Stimulated activated CD4-positive, alpha-beta T cell treated with anti-CD3 and anti-CD28 coated beads, Interleukin-1b, Interleukin-23, amount 100 ng/mL, for 24 hours (primary cell): ENCODE results near the gene CFAP251.
"Not testable (repeated sequence)": the region's sequence is repeated elsewhere in the genome, so short reads cannot be mapped to it uniquely, and the experiment has no call there.

Experiments used
- DNase-seq, 4 experiments: peaks; one replicate each; pipeline ENCODE4 v3.0.0-alpha.2; 2020; ENCODE audit warnings: low read depth in 4 of 4, low spot score in 1 of 4

CFAP251 gene

DNA sequence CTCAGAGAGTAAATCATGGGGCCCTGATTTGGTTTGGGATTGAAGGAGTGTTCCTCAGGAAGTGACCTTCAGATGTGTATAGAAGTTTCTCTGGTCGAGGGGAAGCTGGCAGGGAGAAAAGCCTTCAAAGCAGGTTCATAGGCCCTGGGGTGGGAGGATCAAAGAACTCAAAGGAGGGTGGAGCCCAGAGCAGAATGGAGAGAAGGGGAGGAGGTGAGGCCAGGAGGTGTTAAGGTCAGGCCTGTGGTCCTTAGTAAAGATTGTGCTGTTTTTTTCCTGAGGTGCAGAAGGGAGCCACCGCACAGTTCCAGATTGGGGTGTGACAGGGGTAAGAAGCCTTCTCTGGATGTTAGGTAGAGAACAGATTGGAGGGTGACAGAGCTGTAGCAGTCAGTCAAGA lies 9.7 kb upstream of the CFAP251 start:
- no peak for DNase-seq

DNA sequence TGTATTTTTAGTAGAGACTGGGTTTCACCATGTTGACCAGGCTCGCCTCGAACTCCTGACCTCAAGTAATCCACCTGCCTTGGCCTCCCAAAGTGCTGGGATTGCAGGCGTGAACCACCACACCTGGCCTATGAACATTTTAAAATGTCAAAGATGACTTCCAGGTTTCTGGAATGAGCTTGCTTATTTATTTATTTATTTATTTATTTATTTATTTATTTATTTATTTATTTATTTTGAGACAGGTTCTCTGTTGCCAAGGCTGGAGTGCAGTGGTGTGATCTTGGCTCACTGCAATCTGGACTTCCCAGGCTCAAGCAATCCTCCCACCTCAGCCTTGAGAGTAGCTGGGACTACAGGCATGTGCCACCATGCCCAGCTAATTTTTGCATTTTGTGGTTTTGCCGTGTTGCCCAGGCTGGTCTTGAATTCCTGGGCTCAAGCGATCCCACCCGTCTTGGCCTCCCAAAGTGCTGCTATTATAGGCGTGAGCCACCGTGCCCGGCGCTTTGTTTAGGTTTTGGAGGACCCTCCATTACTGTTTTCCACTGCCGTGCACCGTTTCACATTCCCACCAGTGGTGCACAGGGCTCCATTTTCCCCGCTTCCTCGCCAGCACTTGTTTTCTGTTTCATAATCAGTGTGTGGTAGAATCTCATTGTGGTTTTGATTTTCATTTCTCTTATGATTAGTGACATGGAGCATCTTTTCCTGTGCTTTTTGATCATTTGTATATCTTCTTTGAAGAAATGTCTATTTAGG lies 6.4 kb upstream of the CFAP251 start:
- no peak for DNase-seq

GRCh38 chr12:121915841-121916321 lies 2.5 kb upstream of the CFAP251 start:
- no peak for DNase-seq

DNA sequence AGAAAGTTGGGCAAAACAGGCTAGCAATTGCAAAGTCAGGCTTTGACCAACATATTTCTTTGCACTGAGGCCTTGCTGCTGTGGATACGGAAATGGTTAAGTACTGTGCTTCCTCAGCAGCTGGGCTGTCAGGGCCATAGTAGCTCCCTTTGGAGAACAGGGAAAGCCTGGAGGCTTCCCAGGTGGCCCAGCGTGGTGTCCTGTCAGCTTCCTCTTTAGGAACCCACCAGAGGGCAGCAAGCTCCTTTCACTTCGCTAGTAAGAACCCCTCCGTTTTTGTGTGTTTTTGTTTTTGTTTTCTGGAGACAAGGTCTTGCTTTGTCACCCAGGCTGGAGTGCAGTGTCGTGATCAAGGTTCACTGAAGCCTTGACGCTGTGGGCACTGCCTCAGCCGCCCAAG lies 1.7 kb upstream of the CFAP251 start:
- no peak for DNase-seq

DNA sequence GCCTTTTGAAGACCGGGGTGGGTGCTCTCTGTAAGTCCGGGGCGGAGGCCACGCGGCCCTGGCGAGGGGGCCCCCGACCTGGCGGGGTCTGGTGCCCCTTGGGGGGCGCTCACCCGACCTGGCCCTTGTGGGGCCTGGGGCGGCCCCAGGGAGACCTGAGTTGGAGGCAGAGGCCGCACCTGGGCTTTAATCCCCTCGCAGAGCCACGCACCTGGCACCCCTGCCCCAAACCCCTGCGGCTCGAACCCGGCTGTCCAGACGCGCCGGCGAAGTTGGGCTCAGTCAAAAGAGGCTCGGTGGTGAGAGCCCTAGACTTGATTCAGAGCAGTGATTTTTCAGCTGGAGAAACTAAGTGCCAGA lies 267 bp downstream of the CFAP251 start:
- no peak for DNase-seq

DNA sequence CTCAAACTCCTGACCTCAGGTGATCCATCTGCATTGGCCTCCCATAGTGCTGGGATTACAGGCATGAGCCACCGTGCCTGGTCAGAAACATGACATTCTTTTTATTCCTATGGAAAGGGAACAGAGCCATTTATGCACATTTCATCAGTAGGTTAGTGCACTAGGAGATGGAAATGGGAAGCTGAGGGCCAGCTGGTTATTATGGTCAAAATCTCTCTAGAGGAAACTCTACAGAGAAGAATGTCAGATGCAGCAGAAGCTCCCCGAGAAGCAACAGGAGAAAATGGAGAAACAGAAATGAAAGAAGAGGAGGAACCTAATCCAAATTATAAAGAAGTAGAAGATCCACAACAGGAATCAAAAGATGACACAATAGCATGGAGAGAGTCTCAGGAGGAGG lies 2.7 kb downstream of the CFAP251 start:
- no peak for DNase-seq

- DNase-seq: no peak
These were observed 6.9 kb downstream of the CFAP251 start for GRCh38 chr12:121925358-121925695.

- DNase-seq: no peak
These were observed 8.7 kb downstream of the CFAP251 start for GRCh38 chr12:121926874-121927706.

DNA sequence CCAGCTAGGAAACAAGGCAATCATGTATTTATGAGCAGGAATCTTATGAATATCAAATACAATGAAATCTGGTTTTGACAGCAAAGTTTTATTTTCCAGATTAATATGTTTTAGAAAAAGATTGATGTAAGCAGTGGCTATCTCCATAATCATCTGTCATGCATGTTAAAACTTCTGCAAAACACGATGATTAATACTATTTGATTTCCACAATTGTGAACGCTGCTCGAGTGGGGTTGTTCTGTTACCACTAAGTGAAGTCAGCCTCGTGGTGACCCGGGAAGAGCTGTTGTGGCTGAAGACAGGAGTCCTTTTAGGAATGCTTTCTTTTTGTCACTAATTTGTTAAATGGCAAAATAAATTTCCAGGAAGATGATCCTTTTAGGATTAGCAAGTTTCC lies 9.4 kb downstream of the CFAP251 start:
- DNase-seq: no peak

GRCh38 chr12:121929545-121929944 lies 11.2 kb downstream of the CFAP251 start:
- DNase-seq: not testable (repeated sequence)

- DNase-seq: no peak
These were observed 12.5 kb downstream of the CFAP251 start for GRCh38 chr12:121930862-121931261.

GRCh38 chr12:121932176-121932536 lies 13.8 kb downstream of the CFAP251 start:
- no peak for DNase-seq

- no peak for DNase-seq
These were observed 14.6 kb downstream of the CFAP251 start for GRCh38 chr12:121932914-121933521.

DNA sequence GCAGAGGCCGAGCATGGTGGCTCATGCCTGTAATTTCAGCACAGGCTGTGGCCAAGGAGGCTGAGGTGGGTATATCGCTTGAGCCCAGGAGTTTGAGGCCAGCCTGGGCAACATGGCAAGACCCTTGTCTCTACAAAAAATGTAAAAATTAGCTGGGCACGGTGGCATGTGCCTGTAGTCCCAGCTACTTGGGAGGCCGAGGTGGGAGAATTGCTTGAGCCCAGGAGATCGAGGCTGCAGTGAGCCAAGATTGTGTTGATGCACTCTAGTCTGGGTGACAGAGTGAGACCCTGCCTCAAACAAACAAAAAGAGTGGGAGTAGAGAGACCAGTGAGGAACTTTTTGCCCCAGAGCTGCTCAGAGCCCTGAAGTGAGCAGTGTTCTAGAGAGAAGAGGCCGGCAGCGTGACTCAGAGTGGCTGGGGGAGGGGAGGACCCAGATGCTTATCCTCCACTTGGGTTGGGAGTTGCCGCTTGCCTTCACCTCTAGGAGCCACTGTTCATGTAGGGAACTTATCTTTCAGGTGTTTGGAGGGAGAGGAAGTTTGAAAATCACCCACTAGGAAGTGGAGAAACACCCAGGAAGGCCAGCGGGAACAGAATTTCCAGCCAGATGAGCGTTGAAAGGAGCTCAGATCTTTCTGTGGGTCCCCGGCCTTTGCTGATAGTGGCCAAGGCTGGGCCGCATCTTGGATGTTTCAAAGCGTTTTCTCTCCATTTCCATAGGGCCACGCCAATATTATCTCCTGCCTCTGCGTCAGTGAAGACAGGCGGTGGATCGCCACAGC lies 15.3 kb downstream of the CFAP251 start:
- DNase-seq: no peak

DNA sequence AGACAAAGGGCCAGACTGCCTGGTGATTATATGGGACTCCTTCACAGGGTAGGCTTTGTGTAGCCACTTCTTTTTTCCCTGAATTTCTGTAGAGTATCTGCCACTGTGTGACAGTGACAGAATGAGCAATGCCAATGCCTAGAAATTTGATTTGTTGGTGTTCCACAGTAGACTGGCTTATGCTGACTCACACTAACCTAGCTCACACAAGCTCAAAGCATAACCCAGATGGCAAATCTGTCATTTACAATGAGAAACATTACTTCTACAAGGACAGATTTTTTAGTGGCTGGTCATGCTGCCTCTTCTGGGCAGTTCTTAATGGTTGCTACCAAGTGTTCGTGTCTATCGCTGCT lies 15.9 kb downstream of the CFAP251 start:
- DNase-seq: no peak

GRCh38 chr12:121937654-121938053 lies 19.3 kb downstream of the CFAP251 start:
- no peak for DNase-seq

DNA sequence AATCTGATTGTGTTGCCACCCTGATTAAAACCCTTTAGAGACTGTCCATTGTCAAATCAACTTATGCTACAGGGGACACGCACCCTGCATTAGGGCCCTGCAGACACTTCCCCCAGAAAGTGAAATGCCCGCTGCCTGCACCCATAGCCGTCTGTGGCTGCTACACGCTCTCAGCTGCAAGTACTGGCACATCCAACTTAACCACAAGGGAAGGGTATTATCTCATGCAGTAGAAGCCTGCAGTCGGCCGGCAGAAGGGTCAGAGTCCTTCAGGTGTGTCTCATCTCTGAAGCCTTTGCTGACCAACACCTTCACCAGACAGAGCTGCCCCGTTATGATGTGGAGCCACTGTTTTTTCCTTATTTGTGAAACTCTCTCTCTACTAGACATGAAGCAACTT lies 20.8 kb downstream of the CFAP251 start:
- no peak for DNase-seq

DNA sequence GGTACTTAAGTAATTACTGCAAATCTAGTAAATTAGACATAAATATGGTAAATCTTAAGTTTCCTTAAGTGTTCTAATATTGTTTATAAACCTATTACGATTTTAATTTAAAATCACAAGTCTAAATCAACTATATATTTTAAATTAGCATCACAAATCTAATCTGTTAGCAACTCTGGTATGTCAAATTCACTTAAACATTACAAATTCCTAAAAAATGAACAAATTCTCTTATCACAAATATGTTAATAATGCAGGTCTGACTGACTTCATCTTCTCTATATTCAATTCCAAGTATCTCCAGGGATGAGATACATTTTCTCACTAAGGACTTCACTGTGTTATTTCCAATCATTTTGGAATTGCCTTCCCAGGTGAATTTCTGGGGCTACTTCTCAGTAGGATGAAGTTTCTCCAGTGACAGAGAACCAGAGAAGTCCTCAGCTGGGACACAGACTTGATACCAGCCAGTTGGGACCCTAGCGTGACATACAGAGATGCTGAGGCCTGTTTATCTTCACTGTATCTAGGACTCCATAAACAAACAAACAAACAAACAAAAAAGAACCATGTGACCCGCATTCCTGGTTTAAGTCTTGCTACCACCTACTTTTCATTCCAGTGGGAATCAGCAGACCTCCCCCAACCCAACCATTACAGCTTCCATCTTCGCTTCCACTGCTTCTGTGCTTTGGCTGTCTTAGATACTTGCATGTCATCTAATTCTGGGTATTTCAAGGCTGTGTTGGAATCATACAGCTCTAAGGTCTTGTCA lies 21.8 kb downstream of the CFAP251 start:
- no peak for DNase-seq

- no peak for DNase-seq
These were observed 23.8 kb downstream of the CFAP251 start for GRCh38 chr12:121942145-121942718.

GRCh38 chr12:121943926-121944325 lies 25.5 kb downstream of the CFAP251 start:
- DNase-seq: no peak
